PC-3 (cell line): Measurements from ENCODE around the gene DTNB. TPM values are rescaled to one million over a fixed set of nuclear protein-coding genes. Genes with fewer than 3 reads are reported as not detected.

Experiments
- ATAC-seq: fragments of 200-7000 bp; cut with Tn5 transposase; 2 replicates; pipeline ENCODE4 v1.9.1; 2020; ENCODE audit warnings: mild to moderate bottlenecking, moderate library complexity
- BruUV-seq: library from RNA; stranded (reverse); fragments of 400-500 nt; replicated peaks from 2 replicates; lab custom pipeline; 2021; lab: Mats Ljungman, UMichigan
- CTCF ChIA-PET: fragments of 300-600 bp; sonication (Branson Sonifier 250); formaldehyde crosslinking; loops from one replicate; lab custom pipeline; 2022; ENCODE audit warnings: antibody characterized with exemption; lab: Charles Lee
- POLR2A ChIA-PET: fragments of 300-600 bp; sonication (Branson Sonifier 250); formaldehyde crosslinking; loops from one replicate; lab custom pipeline; 2022; ENCODE audit warnings: antibody characterized with exemption; ENCODE audit not compliant: unreplicated experiment; lab: Charles Lee
- DNase-seq: peaks from one replicate; pipeline ENCODE4 v3.0.0-alpha.2; 2015
- H2AFZ ChIP-seq: fragments of 300-600 bp; sonication (generic); 2 replicates; pipeline ENCODE4 v1.6.0; 2016; ENCODE audit warnings: antibody characterized with exemption, low read length
- H3F3A ChIP-seq: fragments of 300-600 bp; sonication (generic); one replicate; pipeline ENCODE4 v1.6.0; 2017; ENCODE audit warnings: antibody characterized with exemption, low read length, control low read depth, mild to moderate bottlenecking; ENCODE audit not compliant: unreplicated experiment
- H3K27ac ChIP-seq: fragments of 300-600 bp; sonication (generic); 2 replicates; pipeline ENCODE4 v1.5.1; 2016; ENCODE audit warnings: mild to moderate bottlenecking, low read length
- H3K27me3 ChIP-seq: fragments of 300-600 bp; sonication (generic); 2 replicates; pipeline ENCODE4 v1.6.1; 2016; ENCODE audit warnings: low read length, mixed read lengths
- H3K36me3 ChIP-seq: fragments of 300-600 bp; sonication (generic); 2 replicates; pipeline ENCODE4 v1.6.1; 2016; ENCODE audit warnings: low read depth, mixed run types, low read length, mixed read lengths
- H3K4me1 ChIP-seq: fragments of 300-600 bp; sonication (generic); 2 replicates; pipeline ENCODE4 v1.5.1; 2016; ENCODE audit warnings: low read length; ENCODE audit not compliant: insufficient read depth
- H3K4me2 ChIP-seq: fragments of 300-600 bp; sonication (generic); 2 replicates; pipeline ENCODE4 v1.6.0; 2016; ENCODE audit warnings: low read length
- H3K4me3 ChIP-seq: fragments of 300-600 bp; sonication (generic); 2 replicates; pipeline ENCODE4 v1.5.1; 2016; ENCODE audit warnings: mild to moderate bottlenecking, low read length, mixed read lengths
- H3K79me2 ChIP-seq: fragments of 300-600 bp; sonication (generic); 2 replicates; pipeline ENCODE4 v1.6.1; 2017; ENCODE audit warnings: low read length, mixed read lengths
- H3K9ac ChIP-seq: fragments of 300-600 bp; sonication (generic); 2 replicates; pipeline ENCODE4 v1.6.0; 2016; ENCODE audit warnings: mild to moderate bottlenecking, low read length
- H3K9me2 ChIP-seq: fragments of 300-600 bp; sonication (generic); replicated peaks from 2 replicates; pipeline ENCODE4 v1.6.1; 2016; ENCODE audit warnings: mixed run types, low read length, mixed read lengths
- H3K9me3 ChIP-seq: fragments of 300-600 bp; sonication (generic); 2 replicates; pipeline ENCODE4 v1.6.1; 2016; ENCODE audit warnings: low read length, mixed read lengths
- H4K20me1 ChIP-seq: fragments of 300-600 bp; sonication (generic); 2 replicates; pipeline ENCODE4 v1.6.1; 2016; ENCODE audit warnings: low read length, mixed read lengths
- EZH2 ChIP-seq: fragments of 300-600 bp; sonication (generic); IDR thresholded peaks from one replicate; pipeline ENCODE4 v1.6.1; 2017; ENCODE audit warnings: antibody characterized with exemption, mild to moderate bottlenecking, low read length; ENCODE audit not compliant: unreplicated experiment
- EZH2phosphoT487 ChIP-seq: fragments of 300-600 bp; sonication (generic); IDR thresholded peaks from 2 replicates; pipeline ENCODE4 v1.6.1; 2018; ENCODE audit warnings: mild to moderate bottlenecking, antibody characterized with exemption, low read length, borderline replicate concordance
- intact Hi-C: fragments of 100-400 bp; cut with micrococcal nuclease; formaldehyde crosslinking; loops from 2 replicates; pipeline ENCODE4 v1.9.0; 2023
- total RNA-seq: library from RNA; depleted of rRNA; stranded (reverse); fragments of >200 nt; gene quantifications from 2 replicates; pipeline ENCODE4 v1.2.3, GENCODE V29; 2014
- TF ChIP-seq, protein P1 (sequence below): fragments of 300-600 bp; sonication (generic); conservative IDR thresholded peaks from 2 replicates; pipeline ENCODE4 v1.5.1; 2017; ENCODE audit warnings: antibody characterized with exemption, low read depth, mild to moderate bottlenecking, low read length

DTNB gene
- total RNA-seq, 1 experiment from 2014 or later, result 23.1 TPM

DNA sequence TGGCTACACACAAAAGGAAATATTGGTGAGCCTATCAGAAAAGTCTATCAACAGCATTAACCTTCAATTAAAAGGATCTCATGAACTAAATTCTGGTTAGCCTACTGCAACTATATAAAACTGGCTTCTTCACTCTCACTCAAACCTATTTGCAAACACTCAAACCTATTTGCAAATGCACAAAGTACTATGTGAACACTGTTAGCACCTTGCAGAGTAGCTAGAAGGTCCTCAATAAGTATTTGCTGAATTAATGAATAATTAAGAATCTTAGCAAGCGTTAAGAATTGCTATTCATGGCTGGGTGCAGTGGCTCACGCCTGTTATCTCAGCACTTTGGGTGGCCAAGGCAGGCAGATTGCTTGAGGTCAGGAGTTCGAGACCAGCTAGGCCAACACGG, 150.3 kb downstream of the DTNB start:
- ChIA-PET CTCF (interaction anchor here (0.5 kb wide), 1 partner anchor 161 kb away, joined by 10 read pairs; no protein-coding TSS in a partner anchor), POLR2A (no interaction called here)
- Histone ChIP-seq H3F3A (no peaks in the 10 kb centered on the region), H3K9me3 (no peaks in the 10 kb centered on the region), H4K20me1 (no peaks in the 10 kb centered on the region), H3K27ac (no peak overlapping the region), H3K36me3 (no peaks in the 10 kb centered on the region), H3K4me1 (peaks cover 17% of the 10 kb centered on the region), H3K4me2 (no peak overlapping the region), H3K9ac (no peak overlapping the region), H3K27me3 (no peaks in the 10 kb centered on the region), H3K9me2 (no peaks in the 10 kb centered on the region), H2AFZ (no peak overlapping the region), H3K4me3 (no peak overlapping the region), H3K79me2 (no peaks in the 10 kb centered on the region)
- no peak for DNase-seq
- TF ChIP-seq EZH2 (no peak), EZH2phosphoT487 (no peak)
- TF ChIP-seq, protein P1, sequence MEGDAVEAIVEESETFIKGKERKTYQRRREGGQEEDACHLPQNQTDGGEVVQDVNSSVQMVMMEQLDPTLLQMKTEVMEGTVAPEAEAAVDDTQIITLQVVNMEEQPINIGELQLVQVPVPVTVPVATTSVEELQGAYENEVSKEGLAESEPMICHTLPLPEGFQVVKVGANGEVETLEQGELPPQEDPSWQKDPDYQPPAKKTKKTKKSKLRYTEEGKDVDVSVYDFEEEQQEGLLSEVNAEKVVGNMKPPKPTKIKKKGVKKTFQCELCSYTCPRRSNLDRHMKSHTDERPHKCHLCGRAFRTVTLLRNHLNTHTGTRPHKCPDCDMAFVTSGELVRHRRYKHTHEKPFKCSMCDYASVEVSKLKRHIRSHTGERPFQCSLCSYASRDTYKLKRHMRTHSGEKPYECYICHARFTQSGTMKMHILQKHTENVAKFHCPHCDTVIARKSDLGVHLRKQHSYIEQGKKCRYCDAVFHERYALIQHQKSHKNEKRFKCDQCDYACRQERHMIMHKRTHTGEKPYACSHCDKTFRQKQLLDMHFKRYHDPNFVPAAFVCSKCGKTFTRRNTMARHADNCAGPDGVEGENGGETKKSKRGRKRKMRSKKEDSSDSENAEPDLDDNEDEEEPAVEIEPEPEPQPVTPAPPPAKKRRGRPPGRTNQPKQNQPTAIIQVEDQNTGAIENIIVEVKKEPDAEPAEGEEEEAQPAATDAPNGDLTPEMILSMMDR, result no peak
- no peak for ATAC-seq
- intact Hi-C loops, result loop anchor here (5.0 kb wide), 1 partner anchor 44 kb away; no protein-coding TSS in a partner anchor
- no TSS peak for BruUV-seq

GRCh38 chr2:25521665-25522387, 151.6 kb downstream of the DTNB start:
- Histone ChIP-seq H3K4me1 (peaks cover 11% of the 10 kb centered on the region; the same call in 1 of the 2 replicates), H3K79me2 (no peaks in the 10 kb centered on the region), H3K27ac (no peak overlapping the region), H3K36me3 (no peaks in the 10 kb centered on the region), H3K9me2 (no peaks in the 10 kb centered on the region), H3K9me3 (no peaks in the 10 kb centered on the region), H3F3A (no peaks in the 10 kb centered on the region), H2AFZ (peak overlapping the region; percentile 76), H3K27me3 (no peaks in the 10 kb centered on the region), H4K20me1 (no peaks in the 10 kb centered on the region), H3K4me3 (peak overlapping the region; percentile 52), H3K9ac (no peak overlapping the region), H3K4me2 (peak overlapping the region; percentile 77)
- ChIA-PET CTCF (no interaction called here), POLR2A (no interaction called here)
- no TSS peak for BruUV-seq
- ATAC-seq (peak; percentile 85), DNase-seq (peak; percentile 80)
- TF ChIP-seq, protein P1, result peak; percentile 93
- TF ChIP-seq EZH2phosphoT487 (no peak), EZH2 (no peak)
- intact Hi-C loops, result loop anchor here (1.0 to 5.0 kb wide), 4 partner anchors 30 to 160 kb away; no protein-coding TSS in a partner anchor

DNA sequence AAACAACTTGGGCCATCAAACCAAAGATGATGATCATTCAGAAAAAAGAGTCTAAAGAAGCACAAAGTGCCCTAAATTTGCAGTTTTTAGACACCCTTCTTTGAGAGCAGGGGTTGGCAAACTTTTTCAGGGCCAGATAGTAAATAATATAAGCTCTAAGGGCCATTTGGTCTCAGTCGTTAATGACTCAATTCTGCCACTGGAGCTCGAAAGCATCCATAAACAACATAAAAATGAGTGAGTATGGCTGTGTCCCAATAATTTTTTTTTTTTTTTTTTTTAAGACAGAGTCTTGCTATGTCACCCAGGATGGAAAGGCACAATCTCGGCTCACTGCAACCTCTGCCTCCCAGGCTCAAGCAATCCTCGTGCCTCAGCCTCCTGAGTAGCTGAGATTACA, 152.3 kb downstream of the DTNB start:
- intact Hi-C loops, result loop anchor here (5.0 kb wide), 1 partner anchor 46 kb away; no protein-coding TSS in a partner anchor
- H3K79me2 ChIP-seq, result no peaks in the 10 kb centered on the region
- no peaks in the 10 kb centered on the region for H3F3A ChIP-seq
- H3K4me2 ChIP-seq, result no peak overlapping the region
- H3K27ac ChIP-seq, result no peak overlapping the region
- ATAC-seq, result no peak
- H3K4me1 ChIP-seq, result peaks cover 13% of the 10 kb centered on the region; the same call in 1 of the 2 replicates
- H3K9me3 ChIP-seq, result no peaks in the 10 kb centered on the region
- no peak for DNase-seq
- H3K9me2 ChIP-seq, result no peaks in the 10 kb centered on the region
- no peaks in the 10 kb centered on the region for H4K20me1 ChIP-seq
- no peak overlapping the region for H2AFZ ChIP-seq
- no peaks in the 10 kb centered on the region for H3K36me3 ChIP-seq
- no peaks in the 10 kb centered on the region for H3K27me3 ChIP-seq
- H3K4me3 ChIP-seq, result no peak overlapping the region
- ChIA-PET CTCF (interaction anchor here (0.6 kb wide), 1 partner anchor 24 kb away, joined by 9 read pairs; no protein-coding TSS in a partner anchor), POLR2A (no interaction called here)
- TF ChIP-seq EZH2 (no peak), EZH2phosphoT487 (no peak)
- TF ChIP-seq, protein P1, result no peak
- H3K9ac ChIP-seq, result no peak overlapping the region
- BruUV-seq, result no TSS peak
